ENCODE data around the gene HHAT. TPM values are rescaled to one million over a fixed set of nuclear protein-coding genes. Genes with fewer than 3 reads are reported as not detected.

HHAT gene
- total and polyA plus RNA-seq, 2 of the 4 experiments (the other 2 are of a cell fraction), result 1.7 to 2.5 TPM

DNA sequence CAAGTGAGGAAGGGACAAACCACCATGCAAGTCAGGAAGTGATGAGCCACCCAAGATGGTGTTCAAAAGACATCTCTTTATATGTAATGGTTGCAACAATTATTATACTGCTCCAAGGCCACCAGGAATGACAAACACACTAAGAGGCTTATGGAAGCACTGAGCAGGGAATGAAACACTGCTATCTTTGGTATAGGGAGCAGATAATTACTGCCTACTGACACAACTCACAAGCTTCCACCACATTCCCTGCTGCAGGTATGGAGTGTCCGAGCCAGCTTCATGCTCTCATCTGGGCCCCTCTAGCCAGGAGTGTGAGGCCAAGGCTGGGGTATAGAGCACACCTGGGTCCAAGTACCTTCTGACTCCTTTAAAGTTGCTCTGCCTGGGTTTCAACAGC, 371.4 kb downstream of the HHAT start:
- TF ChIP-seq FOS (IDR thresholded peaks at IDR 0.05; ENCODE audit: low read depth, low read length) (no peak), BHLHE40 (IDR thresholded peaks at IDR 0.05; ENCODE audit: low read depth, low read length) (no peak), NFE2L2 (IDR thresholded peaks at IDR 0.05; ENCODE audit: low read depth, low read length) (no peak), MXI1 (IDR thresholded peaks at IDR 0.05; ENCODE audit: borderline replicate concordance, low read depth, low read length) (no peak), RFX5 (IDR thresholded peaks at IDR 0.05; ENCODE audit: low read depth, low read length) (no peak), RAD21 (IDR thresholded peaks at IDR 0.05; ENCODE audit: low read length) (no peak), POLR2A (IDR thresholded peaks at IDR 0.05; ENCODE audit: low read depth, low read length) (no peak), MAZ (IDR thresholded peaks at IDR 0.05; ENCODE audit: borderline replicate concordance, low read depth, low read length) (no peak), SMC3 (IDR thresholded peaks at IDR 0.05; ENCODE audit: low read depth, low read length) (no peak), RCOR1 (IDR thresholded peaks at IDR 0.05; ENCODE audit: insufficient replicate concordance, low read length) (no peak), CEBPB (IDR thresholded peaks at IDR 0.05; ENCODE audit: low read depth, low read length) (no peak)
- TF ChIP-seq, protein P1, sequence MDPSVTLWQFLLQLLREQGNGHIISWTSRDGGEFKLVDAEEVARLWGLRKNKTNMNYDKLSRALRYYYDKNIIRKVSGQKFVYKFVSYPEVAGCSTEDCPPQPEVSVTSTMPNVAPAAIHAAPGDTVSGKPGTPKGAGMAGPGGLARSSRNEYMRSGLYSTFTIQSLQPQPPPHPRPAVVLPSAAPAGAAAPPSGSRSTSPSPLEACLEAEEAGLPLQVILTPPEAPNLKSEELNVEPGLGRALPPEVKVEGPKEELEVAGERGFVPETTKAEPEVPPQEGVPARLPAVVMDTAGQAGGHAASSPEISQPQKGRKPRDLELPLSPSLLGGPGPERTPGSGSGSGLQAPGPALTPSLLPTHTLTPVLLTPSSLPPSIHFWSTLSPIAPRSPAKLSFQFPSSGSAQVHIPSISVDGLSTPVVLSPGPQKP (IDR thresholded peaks at IDR 0.05; ENCODE audit: borderline replicate concordance, low read depth, low read length), result no peak
- TF ChIP-seq, protein P2, sequence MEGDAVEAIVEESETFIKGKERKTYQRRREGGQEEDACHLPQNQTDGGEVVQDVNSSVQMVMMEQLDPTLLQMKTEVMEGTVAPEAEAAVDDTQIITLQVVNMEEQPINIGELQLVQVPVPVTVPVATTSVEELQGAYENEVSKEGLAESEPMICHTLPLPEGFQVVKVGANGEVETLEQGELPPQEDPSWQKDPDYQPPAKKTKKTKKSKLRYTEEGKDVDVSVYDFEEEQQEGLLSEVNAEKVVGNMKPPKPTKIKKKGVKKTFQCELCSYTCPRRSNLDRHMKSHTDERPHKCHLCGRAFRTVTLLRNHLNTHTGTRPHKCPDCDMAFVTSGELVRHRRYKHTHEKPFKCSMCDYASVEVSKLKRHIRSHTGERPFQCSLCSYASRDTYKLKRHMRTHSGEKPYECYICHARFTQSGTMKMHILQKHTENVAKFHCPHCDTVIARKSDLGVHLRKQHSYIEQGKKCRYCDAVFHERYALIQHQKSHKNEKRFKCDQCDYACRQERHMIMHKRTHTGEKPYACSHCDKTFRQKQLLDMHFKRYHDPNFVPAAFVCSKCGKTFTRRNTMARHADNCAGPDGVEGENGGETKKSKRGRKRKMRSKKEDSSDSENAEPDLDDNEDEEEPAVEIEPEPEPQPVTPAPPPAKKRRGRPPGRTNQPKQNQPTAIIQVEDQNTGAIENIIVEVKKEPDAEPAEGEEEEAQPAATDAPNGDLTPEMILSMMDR (conservative IDR thresholded peaks at IDR 0.05; ENCODE audit: low read depth, low read length), result no peak
- no peak overlapping the region for H3K4ac ChIP-seq (ENCODE audit: low read depth, low read length)
- H4K5ac ChIP-seq (ENCODE audit: low read depth, low read length), result no peak overlapping the region
- H2BK20ac ChIP-seq (ENCODE audit: low read depth, low read length), result no peak overlapping the region
- H3K36me3 ChIP-seq (ENCODE audit: control insufficient read depth, insufficient read depth, low read length), result no peaks in the 10 kb centered on the region
- H2AK9ac ChIP-seq (replicated peaks; ENCODE audit: low read depth, low read length, poor library complexity), result no peak overlapping the region
- in situ Hi-C loops (cut with MboI; ENCODE audit: low sequenced_read_pairs), result no loop called here
- dilution Hi-C loops (cut with HindIII; ENCODE audit: low sequenced_read_pairs, unreplicated experiment), result no loop called here
- no peak overlapping the region for H3K4me2 ChIP-seq (ENCODE audit: low read depth, low read length)
- no peak overlapping the region for H4K91ac ChIP-seq (ENCODE audit: insufficient read depth, low read depth, low read length)
- no peak overlapping the region for H3K56ac ChIP-seq (ENCODE audit: extremely low read depth, insufficient read depth, low read length)
- no TSS peak for BruUV-seq (replicated peaks)
- DNase-seq (no peak), ATAC-seq (ENCODE audit: low read depth) (no peak)
- intact Hi-C loops (cut with micrococcal nuclease), result loop anchor here (10.0 kb wide), 1 partner anchor 875 kb away; the partner anchor contains the start of gene UTP25
- no peaks in the 10 kb centered on the region for H3K9me1 ChIP-seq (ENCODE audit: insufficient read depth, low read length)
- H3K14ac ChIP-seq (replicated peaks; ENCODE audit: low read depth, low read length), result no peak overlapping the region
- no peak overlapping the region for H2AFZ ChIP-seq (replicated peaks; ENCODE audit: low read length, poor library complexity)
- no peak overlapping the region for H3K4me3 ChIP-seq (ENCODE audit: insufficient read depth, low read depth, low read length)
- no peaks in the 10 kb centered on the region for H3K4me1 ChIP-seq (ENCODE audit: control insufficient read depth, insufficient read depth, low read length)
- H3K9me3 ChIP-seq (ENCODE audit: control insufficient read depth, insufficient read depth, low read length), result no peaks in the 10 kb centered on the region; the same call in 1 of the 2 replicates
- H3K9ac ChIP-seq (ENCODE audit: low read depth, low read length), result no peak overlapping the region
- H3K23ac ChIP-seq (ENCODE audit: low read depth, low read length), result no peak overlapping the region
- no CpG with 5 or more reads among the region's 1 CpG for WGBS, 2 experiments (ENCODE audit: extremely low coverage in 2 of 2, insufficient read length in 1 of 2)
- no peak overlapping the region for H2BK120ac ChIP-seq (ENCODE audit: low read depth, low read length)
- H3K18ac ChIP-seq (ENCODE audit: low read depth, low read length), result no peak overlapping the region
- no peaks in the 10 kb centered on the region for H3K79me1 ChIP-seq (ENCODE audit: low read depth in 1 of 2, low read length in 2 of 2)
- no peak overlapping the region for H4K8ac ChIP-seq (ENCODE audit: low read depth in 2 of 2, low read length in 2 of 2)
- H2AK5ac ChIP-seq (ENCODE audit: low read depth, low read length), result no peak overlapping the region
- POLR2A ChIA-PET (ENCODE audit: unreplicated experiment), result no interaction called here
- CTCF ChIA-PET, result interaction anchor here (0.6 kb wide), 1 partner anchor 149 kb away, joined by 3 read pairs; no protein-coding TSS in a partner anchor
- H2BK5ac ChIP-seq (ENCODE audit: low read depth, low read length, poor library complexity, severe bottlenecking), result no peak overlapping the region
- no peaks in the 10 kb centered on the region for H4K20me1 ChIP-seq (ENCODE audit: insufficient read depth, low read length)
- no peaks in the 10 kb centered on the region for H3K27me3 ChIP-seq (ENCODE audit: control insufficient read depth, insufficient read depth, low read length)
- no peak overlapping the region for H2BK15ac ChIP-seq (ENCODE audit: low read depth, low read length)
- H3K27ac ChIP-seq (ENCODE audit: insufficient read depth, low read length), result no peak overlapping the region
